ENCODE measurements around the gene FSCN2. TPM values are rescaled to one million over a fixed set of nuclear protein-coding genes. Genes with fewer than 3 reads are reported as not detected.
A peak's percentile ranks its signal among the peaks of the same experiment; 100 is the strongest.

Gene FSCN2
- total RNA-seq, 3 donors from 2014 or later: 0.48 to 3.2 (median 1.6) TPM

DNA sequence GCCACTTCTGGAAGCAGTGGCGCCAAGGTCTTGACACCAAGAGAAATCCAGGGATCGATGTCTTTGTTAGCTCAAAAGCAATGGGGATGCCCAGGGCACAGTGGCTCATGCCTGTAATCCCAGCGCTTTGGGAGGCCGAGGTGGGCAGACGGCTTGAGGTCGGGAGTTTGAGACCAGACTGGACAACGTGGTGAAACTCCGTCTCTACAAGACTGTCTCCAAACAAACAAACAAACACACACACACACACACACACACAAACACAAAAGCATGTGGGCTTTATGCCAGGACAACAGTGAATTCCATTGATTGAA is 46.4 kb downstream of the FSCN2 start:
- Histone ChIP-seq H3K4me1 (no peaks in the 10 kb centered on the region), H3K27me3 (no peaks in the 10 kb centered on the region), H3K4me3 (no peak overlapping the region), H3K9me3 (no peaks in the 10 kb centered on the region), H3K36me3 (peaks cover 7% of the 10 kb centered on the region), H3K27ac (no peak overlapping the region)
- DNase-seq (ENCODE audit: low spot score in 2 of 2): no peak
- intact Hi-C loops (cut with DNase I; ENCODE audit: low total_unique reads): no loop called here
- TF ChIP-seq POLR2A (IDR thresholded peaks at IDR 0.05) (no peak), POLR2AphosphoS5 (IDR thresholded peaks at IDR 0.05) (no peak)
- TF ChIP-seq, protein P1, sequence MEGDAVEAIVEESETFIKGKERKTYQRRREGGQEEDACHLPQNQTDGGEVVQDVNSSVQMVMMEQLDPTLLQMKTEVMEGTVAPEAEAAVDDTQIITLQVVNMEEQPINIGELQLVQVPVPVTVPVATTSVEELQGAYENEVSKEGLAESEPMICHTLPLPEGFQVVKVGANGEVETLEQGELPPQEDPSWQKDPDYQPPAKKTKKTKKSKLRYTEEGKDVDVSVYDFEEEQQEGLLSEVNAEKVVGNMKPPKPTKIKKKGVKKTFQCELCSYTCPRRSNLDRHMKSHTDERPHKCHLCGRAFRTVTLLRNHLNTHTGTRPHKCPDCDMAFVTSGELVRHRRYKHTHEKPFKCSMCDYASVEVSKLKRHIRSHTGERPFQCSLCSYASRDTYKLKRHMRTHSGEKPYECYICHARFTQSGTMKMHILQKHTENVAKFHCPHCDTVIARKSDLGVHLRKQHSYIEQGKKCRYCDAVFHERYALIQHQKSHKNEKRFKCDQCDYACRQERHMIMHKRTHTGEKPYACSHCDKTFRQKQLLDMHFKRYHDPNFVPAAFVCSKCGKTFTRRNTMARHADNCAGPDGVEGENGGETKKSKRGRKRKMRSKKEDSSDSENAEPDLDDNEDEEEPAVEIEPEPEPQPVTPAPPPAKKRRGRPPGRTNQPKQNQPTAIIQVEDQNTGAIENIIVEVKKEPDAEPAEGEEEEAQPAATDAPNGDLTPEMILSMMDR (IDR thresholded peaks at IDR 0.05): no peak

DNA sequence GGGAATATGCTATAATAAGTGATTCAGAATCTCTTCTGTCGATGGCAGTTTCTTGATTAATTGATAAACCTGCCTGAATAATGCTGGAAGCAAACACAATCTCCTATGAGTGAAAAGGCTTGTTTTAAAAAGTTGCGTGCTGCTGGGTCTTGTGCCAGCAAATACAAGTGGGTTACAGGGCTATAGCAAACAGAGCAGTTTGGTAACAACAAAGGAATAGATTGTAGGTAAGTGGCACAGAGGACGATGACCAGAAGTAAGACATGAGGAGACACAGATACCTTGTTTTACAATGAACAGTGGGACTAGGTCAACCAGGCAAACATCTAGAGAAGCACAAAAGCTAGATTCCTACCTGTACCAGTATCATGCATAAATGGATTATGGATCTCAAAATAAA is 47.7 kb downstream of the FSCN2 start:
- H3K9me3 ChIP-seq: no peaks in the 10 kb centered on the region
- H3K4me3 ChIP-seq: no peak overlapping the region
- no peaks in the 10 kb centered on the region for H3K4me1 ChIP-seq
- no peak overlapping the region for H3K27ac ChIP-seq
- no peaks in the 10 kb centered on the region for H3K27me3 ChIP-seq
- intact Hi-C loops (cut with DNase I; ENCODE audit: low total_unique reads): no loop called here
- DNase-seq (ENCODE audit: low spot score in 2 of 2): no peak
- TF ChIP-seq POLR2A (IDR thresholded peaks at IDR 0.05) (no peak), POLR2AphosphoS5 (IDR thresholded peaks at IDR 0.05) (no peak)
- TF ChIP-seq, protein P1 (IDR thresholded peaks at IDR 0.05): no peak
- no peaks in the 10 kb centered on the region for H3K36me3 ChIP-seq

DNA sequence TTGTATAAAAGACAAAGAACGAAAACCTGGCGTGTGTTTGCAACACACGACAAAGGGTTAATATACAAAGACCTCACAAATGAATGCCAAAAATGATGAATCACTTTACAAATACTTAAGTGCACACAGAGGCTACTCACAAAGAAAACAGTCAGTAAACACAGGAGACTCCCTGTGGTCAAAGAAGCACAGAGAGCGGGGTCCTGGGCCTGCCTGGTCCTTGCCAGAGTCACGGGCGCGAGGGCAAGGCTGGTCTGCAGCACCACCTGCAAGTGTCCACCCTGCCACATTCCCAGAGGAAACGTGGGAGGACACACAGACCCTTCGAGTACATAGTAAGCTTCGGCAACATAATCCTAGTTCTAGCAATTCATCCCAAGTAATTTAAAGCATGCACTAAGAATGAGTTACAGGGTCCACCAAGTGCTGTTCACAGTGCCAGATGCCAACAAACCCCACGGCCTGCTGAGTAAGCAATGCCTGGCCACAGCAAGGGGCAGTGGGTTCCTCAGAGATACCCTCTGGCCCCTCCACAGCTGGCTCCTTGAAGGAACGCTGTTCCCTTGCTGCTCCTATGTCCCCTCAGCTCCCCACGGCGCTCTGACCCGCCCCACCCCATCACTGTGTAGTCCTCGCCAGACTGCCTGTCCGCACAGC is 48.6 kb downstream of the FSCN2 start:
- no peak for DNase-seq (ENCODE audit: low spot score in 2 of 2)

DNA sequence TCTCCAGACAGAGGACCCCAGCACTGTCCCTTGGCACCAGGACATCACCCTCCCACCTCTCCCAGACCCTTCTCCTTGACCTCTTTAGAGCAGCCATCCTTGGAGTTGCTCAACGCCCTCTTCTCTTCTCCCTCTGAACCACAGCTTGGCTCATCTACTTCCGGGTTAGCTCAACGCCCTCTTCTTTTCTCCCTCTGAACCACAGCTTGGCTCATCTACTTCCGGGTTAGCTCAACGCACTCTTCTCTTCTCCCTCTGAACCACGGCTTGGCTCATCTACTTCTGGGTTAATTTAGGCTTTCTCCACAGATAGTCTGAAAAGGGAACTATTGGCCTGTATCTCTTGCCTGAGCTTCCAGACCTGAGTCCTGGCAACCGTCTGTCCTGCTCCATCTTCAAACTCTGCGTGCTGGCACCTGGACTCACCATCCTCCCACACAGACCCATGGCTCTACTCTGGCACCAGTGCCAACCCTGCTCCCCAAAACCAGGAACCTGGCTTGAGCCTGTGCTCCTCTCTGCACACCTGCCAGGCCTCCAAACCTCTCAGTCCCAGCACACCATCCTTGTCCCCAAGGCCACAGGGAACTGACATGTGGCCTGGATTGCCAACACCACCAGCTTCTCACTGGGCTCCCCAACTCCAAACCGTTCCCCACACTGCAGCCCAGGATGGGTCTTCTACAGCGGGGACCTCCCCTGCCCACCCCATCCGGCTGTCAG is 49.3 kb downstream of the FSCN2 start:
- Histone ChIP-seq H3K27me3 (no peaks in the 10 kb centered on the region), H3K4me3 (peak overlapping the region; percentile 4 to 55 (median 8)), H3K4me1 (no peaks in the 10 kb centered on the region), H3K9me3 (no peaks in the 10 kb centered on the region), H3K36me3 (no peaks in the 10 kb centered on the region), H3K27ac (peak overlapping the region in 1 of 2 donors; percentile 69)
- no peak for DNase-seq (ENCODE audit: low spot score in 2 of 2)
- intact Hi-C loops (cut with DNase I; ENCODE audit: low total_unique reads): no loop called here
- TF ChIP-seq, protein P1 (IDR thresholded peaks at IDR 0.05): no peak
- TF ChIP-seq POLR2AphosphoS5 (IDR thresholded peaks at IDR 0.05) (no peak), POLR2A (IDR thresholded peaks at IDR 0.05) (no peak)

More for the DNA sequence above, 48.6 kb downstream of the FSCN2 start:
- Histone ChIP-seq H3K27me3 (no peaks in the 10 kb centered on the region), H3K9me3 (no peaks in the 10 kb centered on the region), H3K4me1 (no peaks in the 10 kb centered on the region), H3K27ac (peak overlapping the region in 1 of 2 donors; percentile 69), H3K36me3 (no peaks in the 10 kb centered on the region), H3K4me3 (peak overlapping the region; percentile 4 to 55 (median 8))
- TF ChIP-seq, protein P1 (IDR thresholded peaks at IDR 0.05): no peak
- TF ChIP-seq POLR2AphosphoS5 (IDR thresholded peaks at IDR 0.05): no peak
- TF ChIP-seq POLR2A (IDR thresholded peaks at IDR 0.05): no peak
- intact Hi-C loops (cut with DNase I; ENCODE audit: low total_unique reads): no loop called here

DNA sequence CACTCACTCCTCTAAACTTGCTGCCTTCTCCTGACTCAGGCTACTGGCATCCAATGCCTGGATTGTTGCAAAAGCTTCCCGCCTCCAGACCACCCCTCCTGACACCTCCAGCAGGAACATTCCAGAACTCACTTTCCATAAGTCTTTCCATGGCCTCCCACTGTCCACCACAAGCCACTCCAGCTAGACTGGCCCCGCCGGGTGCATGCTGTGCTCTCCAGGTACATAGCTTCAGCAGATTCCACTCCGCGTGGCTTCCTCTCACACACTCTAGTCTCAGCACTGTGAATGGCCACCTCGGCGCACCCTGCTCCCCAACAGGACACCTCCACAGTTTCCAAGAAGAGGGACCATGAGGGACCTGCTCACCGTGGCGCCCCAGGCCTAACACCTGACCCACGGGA is 49.9 kb downstream of the FSCN2 start:
- Histone ChIP-seq H3K27me3 (no peaks in the 10 kb centered on the region), H3K4me3 (no peak overlapping the region), H3K9me3 (no peaks in the 10 kb centered on the region), H3K4me1 (no peaks in the 10 kb centered on the region), H3K27ac (peak overlapping the region in 1 of 2 donors; percentile 69), H3K36me3 (no peaks in the 10 kb centered on the region)
- no peak for TF ChIP-seq POLR2AphosphoS5 (IDR thresholded peaks at IDR 0.05)
- TF ChIP-seq POLR2A (IDR thresholded peaks at IDR 0.05): no peak
- TF ChIP-seq, protein P1 (IDR thresholded peaks at IDR 0.05): no peak
- intact Hi-C loops (cut with DNase I; ENCODE audit: low total_unique reads): no loop called here
- DNase-seq (ENCODE audit: low spot score in 2 of 2): no peak

Measured in breast epithelium (tissue), 4 donors.